ENCODE data around the gene AGBL1.

AGBL1 gene

GRCh38 chr15:86610038-86610437 is 530.4 kb downstream of the AGBL1 start:
- no peak overlapping the region for H3K4me3 ChIP-seq (replicated peaks in 1 of 2; ENCODE audit: low read depth in 2 of 2, low read length in 2 of 2)
- TF ChIP-seq, protein P1, sequence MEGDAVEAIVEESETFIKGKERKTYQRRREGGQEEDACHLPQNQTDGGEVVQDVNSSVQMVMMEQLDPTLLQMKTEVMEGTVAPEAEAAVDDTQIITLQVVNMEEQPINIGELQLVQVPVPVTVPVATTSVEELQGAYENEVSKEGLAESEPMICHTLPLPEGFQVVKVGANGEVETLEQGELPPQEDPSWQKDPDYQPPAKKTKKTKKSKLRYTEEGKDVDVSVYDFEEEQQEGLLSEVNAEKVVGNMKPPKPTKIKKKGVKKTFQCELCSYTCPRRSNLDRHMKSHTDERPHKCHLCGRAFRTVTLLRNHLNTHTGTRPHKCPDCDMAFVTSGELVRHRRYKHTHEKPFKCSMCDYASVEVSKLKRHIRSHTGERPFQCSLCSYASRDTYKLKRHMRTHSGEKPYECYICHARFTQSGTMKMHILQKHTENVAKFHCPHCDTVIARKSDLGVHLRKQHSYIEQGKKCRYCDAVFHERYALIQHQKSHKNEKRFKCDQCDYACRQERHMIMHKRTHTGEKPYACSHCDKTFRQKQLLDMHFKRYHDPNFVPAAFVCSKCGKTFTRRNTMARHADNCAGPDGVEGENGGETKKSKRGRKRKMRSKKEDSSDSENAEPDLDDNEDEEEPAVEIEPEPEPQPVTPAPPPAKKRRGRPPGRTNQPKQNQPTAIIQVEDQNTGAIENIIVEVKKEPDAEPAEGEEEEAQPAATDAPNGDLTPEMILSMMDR (IDR thresholded peaks at IDR 0.05; ENCODE audit: low read depth, low read length): no peak
- no peak for DNase-seq (ENCODE audit: low read depth in 2 of 2)

DNA sequence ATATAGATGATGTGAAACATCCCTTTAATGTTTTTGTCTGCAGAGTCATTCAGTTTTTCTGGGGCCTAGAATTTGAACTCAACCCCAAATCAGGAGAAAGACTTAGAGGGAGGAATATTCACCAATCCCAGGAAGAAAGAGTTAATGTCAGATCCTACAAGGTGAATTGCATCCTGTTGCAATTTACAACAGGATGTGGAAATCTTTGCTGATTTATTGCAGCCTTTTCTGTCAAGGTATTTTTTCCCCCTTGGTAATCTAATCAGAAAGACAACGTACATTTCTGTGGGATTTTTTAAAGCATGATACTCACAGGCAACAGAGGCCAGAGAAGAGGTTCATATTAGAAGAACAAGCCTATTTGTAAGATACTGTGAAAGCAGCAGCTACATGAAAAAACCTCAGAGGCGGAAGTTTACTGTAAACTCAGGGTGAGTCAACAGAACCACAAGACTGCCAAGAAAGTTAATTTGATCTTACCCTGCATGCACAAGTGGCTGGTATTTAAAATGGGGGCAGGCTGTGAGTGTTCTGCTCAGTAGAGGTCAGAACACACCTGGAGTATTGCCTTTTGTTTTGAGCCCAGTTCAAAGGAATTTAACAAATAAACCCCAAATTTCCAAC is 531.9 kb downstream of the AGBL1 start:
- TF ChIP-seq, protein P1 (IDR thresholded peaks at IDR 0.05; ENCODE audit: low read depth, low read length): no peak
- peak in 1 of 2 donors; percentile 2 for DNase-seq (ENCODE audit: low read depth in 2 of 2)
- H3K4me3 ChIP-seq (replicated peaks in 1 of 2; ENCODE audit: low read depth in 2 of 2, low read length in 2 of 2): no peak overlapping the region

- DNase-seq (ENCODE audit: low read depth in 2 of 2): no peak
- no peak overlapping the region for H3K4me3 ChIP-seq (replicated peaks in 1 of 2; ENCODE audit: low read depth in 2 of 2, low read length in 2 of 2)
- TF ChIP-seq, protein P1 (IDR thresholded peaks at IDR 0.05; ENCODE audit: low read depth, low read length): no peak
These were observed 535.7 kb downstream of the AGBL1 start for GRCh38 chr15:86615411-86615810.

- H3K4me3 ChIP-seq (replicated peaks in 1 of 2; ENCODE audit: low read depth in 2 of 2, low read length in 2 of 2): no peak overlapping the region
- no peak for DNase-seq (ENCODE audit: low read depth in 2 of 2)
- TF ChIP-seq, protein P1 (IDR thresholded peaks at IDR 0.05; ENCODE audit: low read depth, low read length): no peak
These were observed 536.1 kb downstream of the AGBL1 start for GRCh38 chr15:86615816-86616215.

DNA sequence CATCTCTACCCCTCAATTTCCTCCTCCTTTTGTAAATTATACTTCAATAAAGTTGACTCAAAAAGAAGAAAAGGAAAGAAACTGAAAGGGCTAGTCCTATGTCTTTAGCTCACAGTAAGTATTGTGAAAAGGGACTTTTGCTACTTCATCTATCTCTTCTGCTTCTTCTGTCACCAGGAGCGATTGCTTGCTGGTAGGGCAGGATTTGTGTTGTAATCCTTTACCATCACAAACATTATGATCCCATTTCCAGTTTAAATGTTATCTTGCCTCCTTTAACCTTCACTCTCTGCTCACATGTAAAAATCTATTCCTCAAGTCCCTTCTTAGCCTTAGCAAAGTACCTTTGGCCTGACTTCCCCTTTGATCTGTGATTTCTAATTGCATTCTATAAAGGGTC is 537.1 kb downstream of the AGBL1 start:
- DNase-seq (ENCODE audit: low read depth in 2 of 2): no peak
- no peak overlapping the region for H3K4me3 ChIP-seq (replicated peaks in 1 of 2; ENCODE audit: low read depth in 2 of 2, low read length in 2 of 2)
- TF ChIP-seq, protein P1 (IDR thresholded peaks at IDR 0.05; ENCODE audit: low read depth, low read length): no peak

GRCh38 chr15:86620157-86620556 is 540.5 kb downstream of the AGBL1 start:
- H3K4me3 ChIP-seq (replicated peaks in 1 of 2; ENCODE audit: low read depth in 2 of 2, low read length in 2 of 2): no peak overlapping the region
- TF ChIP-seq, protein P1 (IDR thresholded peaks at IDR 0.05; ENCODE audit: low read depth, low read length): no peak
- no peak for DNase-seq (ENCODE audit: low read depth in 2 of 2)
